Astrocyte (in vitro differentiated cells and primary cell): Measurements from ENCODE around the gene BUB1B. TPM values are rescaled to one million over a fixed set of nuclear protein-coding genes. Genes with fewer than 3 reads are reported as not detected.

ENCODE experiments used
- DNase-seq: peaks from one replicate; pipeline ENCODE4 v3.0.0-alpha.2; 2010; ENCODE audit warnings: low read depth
- FAIRE-seq: peaks from 2 replicates; lab custom pipeline; 2011; peaks lifted over from hg19 to GRCh38; lab: Jason Lieb, UNC
- H2AFZ ChIP-seq: 2 replicates; pipeline ENCODE4 v1.6.0; 2012; ENCODE audit warnings: low read depth, low read length, inconsistent platforms
- H3K27ac ChIP-seq: 2 replicates; pipeline ENCODE4 v1.5.1; 2011; ENCODE audit warnings: low read depth, low read length, inconsistent platforms
- H3K27me3 ChIP-seq: 2 replicates; pipeline ENCODE4 v1.6.0; 2011; ENCODE audit warnings: low read length, inconsistent platforms; ENCODE audit not compliant: insufficient read depth
- H3K36me3 ChIP-seq: 2 replicates; pipeline ENCODE4 v1.5.1; 2011; ENCODE audit warnings: low read length, inconsistent platforms; ENCODE audit not compliant: insufficient read depth
- H3K4me1 ChIP-seq: 2 replicates; pipeline ENCODE4 v1.5.1; 2011; ENCODE audit warnings: low read length, inconsistent platforms; ENCODE audit not compliant: insufficient read depth
- H3K4me2 ChIP-seq: 2 replicates; pipeline ENCODE4 v1.6.0; 2012; ENCODE audit warnings: low read length, inconsistent platforms
- H3K4me3 ChIP-seq: 2 replicates; pipeline ENCODE4 v1.5.1; 2011; ENCODE audit warnings: low read depth, mild to moderate bottlenecking, low read length, inconsistent platforms; ENCODE audit not compliant: insufficient read depth
- H3K79me2 ChIP-seq: 2 replicates; pipeline ENCODE4 v1.6.0; 2012; ENCODE audit warnings: mild to moderate bottlenecking, low read length, inconsistent platforms; ENCODE audit not compliant: insufficient read depth
- H3K9ac ChIP-seq: 2 replicates; pipeline ENCODE4 v1.6.0; 2012; ENCODE audit warnings: mild to moderate bottlenecking, low read length, inconsistent platforms
- H3K9me3 ChIP-seq: 2 replicates; pipeline ENCODE4 v1.5.1; 2012; ENCODE audit warnings: low read depth, mild to moderate bottlenecking, low read length, inconsistent platforms; ENCODE audit not compliant: insufficient read depth
- H4K20me1 ChIP-seq: 2 replicates; pipeline ENCODE4 v1.6.0; 2012; ENCODE audit warnings: low read length, inconsistent platforms; ENCODE audit not compliant: insufficient read depth
- H3K27ac Mint-ChIP-seq: one replicate; pipeline ENCODE4 v1.8.0; 2021; ENCODE audit warnings: mild to moderate bottlenecking, mixed read lengths; ENCODE audit not compliant: unreplicated experiment
- H3K27me3 Mint-ChIP-seq: one replicate; pipeline ENCODE4 v1.8.0; 2021; ENCODE audit warnings: low read depth, mixed read lengths; ENCODE audit not compliant: unreplicated experiment
- H3K36me3 Mint-ChIP-seq: one replicate; pipeline ENCODE4 v1.8.0; 2021; ENCODE audit warnings: low read depth, mixed read lengths; ENCODE audit not compliant: unreplicated experiment
- H3K4me1 Mint-ChIP-seq: one replicate; pipeline ENCODE4 v1.8.0; 2021; ENCODE audit warnings: low read depth, mixed read lengths; ENCODE audit not compliant: unreplicated experiment
- H3K4me3 Mint-ChIP-seq: one replicate; pipeline ENCODE4 v1.8.0; 2021; ENCODE audit warnings: mild to moderate bottlenecking, moderate library complexity, mixed read lengths; ENCODE audit not compliant: unreplicated experiment
- H3K9me3 Mint-ChIP-seq: one replicate; pipeline ENCODE4 v1.8.0; 2021; ENCODE audit warnings: mild to moderate bottlenecking, mixed read lengths; ENCODE audit not compliant: unreplicated experiment
- EZH2 ChIP-seq: IDR thresholded peaks from 2 replicates; pipeline ENCODE4 v1.6.1; 2012; ENCODE audit warnings: mild to moderate bottlenecking, low read length, inconsistent platforms; ENCODE audit not compliant: insufficient read depth
- total RNA-seq: library from RNA; stranded (reverse); gene quantifications from 2 replicates; pipeline ENCODE4 v1.2.1, GENCODE V29; 2021
- TF ChIP-seq, protein P1 (sequence below): IDR thresholded peaks from 2 replicates; pipeline ENCODE4 v1.5.1; 2011; ENCODE audit warnings: low read depth, mild to moderate bottlenecking, inconsistent platforms, low read length, moderate library complexity; ENCODE audit not compliant: insufficient read depth

Gene BUB1B
- total RNA-seq, 1 donor from 2014 or later: 5.2 TPM

DNA sequence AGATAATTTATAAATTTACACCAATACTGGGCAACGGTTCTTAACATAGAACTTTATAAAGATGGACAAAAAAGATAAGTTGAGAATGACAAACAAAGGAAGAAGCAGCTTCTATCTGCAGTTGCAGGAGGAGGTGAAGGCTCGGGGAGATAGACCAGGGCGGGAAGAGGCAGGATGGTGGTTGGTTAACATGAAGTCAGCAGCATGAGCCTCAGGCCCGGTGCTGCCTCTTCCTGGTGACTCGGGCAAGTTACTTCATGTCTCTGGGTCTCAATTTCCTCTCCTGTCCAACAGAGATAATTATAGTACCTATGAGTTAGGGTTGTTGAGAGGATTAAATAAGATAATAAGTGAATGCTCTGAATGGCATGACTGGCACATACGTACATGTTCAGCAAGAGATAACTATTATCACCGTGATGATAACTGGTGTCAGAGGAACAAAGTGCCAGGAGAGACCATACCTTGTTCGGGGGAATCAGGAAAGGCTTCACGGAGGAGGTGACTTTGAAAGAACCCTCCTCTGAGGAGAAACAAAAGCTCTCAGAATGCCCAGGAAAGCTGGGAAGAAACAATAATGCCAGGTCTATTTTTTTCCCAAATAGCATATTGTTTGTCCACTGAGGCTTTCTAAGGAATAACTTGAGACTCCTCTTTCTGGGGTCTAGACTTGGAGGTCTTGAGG lies 82.4 kb downstream of the BUB1B start:
- Histone ChIP-seq H3K4me1 (peaks cover 11% of the 10 kb centered on the region), H3K27me3 (no peaks in the 10 kb centered on the region), H3K36me3 (no peaks in the 10 kb centered on the region), H3K4me2 (no peak overlapping the region), H2AFZ (no peak overlapping the region), H3K27ac (no peak overlapping the region), H3K9ac (no peak overlapping the region), H3K79me2 (no peaks in the 10 kb centered on the region), H3K9me3 (no peaks in the 10 kb centered on the region), H3K4me3 (no peak overlapping the region), H4K20me1 (peaks cover 5% of the 10 kb centered on the region)
- peaks cover 37% of the 10 kb centered on the region for H3K27me3 Mint-ChIP-seq
- peaks cover 18% of the 10 kb centered on the region for H3K4me1 Mint-ChIP-seq
- DNase-seq (no peak), FAIRE-seq (no peak)
- H3K27ac Mint-ChIP-seq: no peak overlapping the region
- no peak overlapping the region for H3K4me3 Mint-ChIP-seq
- peaks cover 1% of the 10 kb centered on the region for H3K9me3 Mint-ChIP-seq
- peaks cover 3% of the 10 kb centered on the region for H3K36me3 Mint-ChIP-seq
- TF ChIP-seq, protein P1, sequence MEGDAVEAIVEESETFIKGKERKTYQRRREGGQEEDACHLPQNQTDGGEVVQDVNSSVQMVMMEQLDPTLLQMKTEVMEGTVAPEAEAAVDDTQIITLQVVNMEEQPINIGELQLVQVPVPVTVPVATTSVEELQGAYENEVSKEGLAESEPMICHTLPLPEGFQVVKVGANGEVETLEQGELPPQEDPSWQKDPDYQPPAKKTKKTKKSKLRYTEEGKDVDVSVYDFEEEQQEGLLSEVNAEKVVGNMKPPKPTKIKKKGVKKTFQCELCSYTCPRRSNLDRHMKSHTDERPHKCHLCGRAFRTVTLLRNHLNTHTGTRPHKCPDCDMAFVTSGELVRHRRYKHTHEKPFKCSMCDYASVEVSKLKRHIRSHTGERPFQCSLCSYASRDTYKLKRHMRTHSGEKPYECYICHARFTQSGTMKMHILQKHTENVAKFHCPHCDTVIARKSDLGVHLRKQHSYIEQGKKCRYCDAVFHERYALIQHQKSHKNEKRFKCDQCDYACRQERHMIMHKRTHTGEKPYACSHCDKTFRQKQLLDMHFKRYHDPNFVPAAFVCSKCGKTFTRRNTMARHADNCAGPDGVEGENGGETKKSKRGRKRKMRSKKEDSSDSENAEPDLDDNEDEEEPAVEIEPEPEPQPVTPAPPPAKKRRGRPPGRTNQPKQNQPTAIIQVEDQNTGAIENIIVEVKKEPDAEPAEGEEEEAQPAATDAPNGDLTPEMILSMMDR: no peak
- no peak for TF ChIP-seq EZH2

DNA sequence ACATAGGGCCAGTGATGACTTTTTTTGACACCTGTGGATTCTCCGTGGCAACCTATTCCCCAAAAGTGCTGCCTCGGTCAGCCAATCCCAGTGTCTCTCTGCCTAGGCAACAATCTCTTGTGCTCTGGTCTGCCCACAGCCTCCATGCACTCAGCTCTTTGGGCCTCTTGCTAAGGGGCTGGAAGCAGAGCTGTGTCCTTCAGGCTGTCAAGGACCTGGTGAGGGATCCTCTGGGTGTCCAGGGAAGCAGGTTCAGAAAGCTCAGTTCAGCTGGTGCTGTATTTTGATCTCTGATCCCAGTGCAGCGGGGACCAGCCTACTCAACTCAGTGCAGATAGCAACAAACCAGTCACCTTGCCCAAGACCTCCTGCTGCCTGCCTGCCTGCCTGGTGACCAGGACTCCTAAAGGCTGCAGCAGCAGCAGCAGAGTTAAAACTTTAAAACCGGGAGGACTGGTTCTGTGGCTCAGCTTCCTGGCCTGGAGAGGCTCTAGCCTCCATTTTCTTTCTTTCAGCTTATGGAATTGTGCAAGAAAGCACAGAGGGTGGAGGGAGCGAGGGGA lies 84.2 kb downstream of the BUB1B start:
- Histone ChIP-seq H3K27ac (no peak overlapping the region), H2AFZ (no peak overlapping the region), H3K79me2 (no peaks in the 10 kb centered on the region), H3K27me3 (no peaks in the 10 kb centered on the region), H4K20me1 (no peaks in the 10 kb centered on the region), H3K36me3 (no peaks in the 10 kb centered on the region), H3K4me2 (no peak overlapping the region), H3K9ac (no peak overlapping the region), H3K9me3 (no peaks in the 10 kb centered on the region), H3K4me3 (no peak overlapping the region), H3K4me1 (peaks cover 8% of the 10 kb centered on the region)
- no peak overlapping the region for H3K27ac Mint-ChIP-seq
- H3K4me3 Mint-ChIP-seq: no peak overlapping the region
- TF ChIP-seq, protein P1: no peak
- no peak for TF ChIP-seq EZH2
- FAIRE-seq (no peak), DNase-seq (no peak)
- H3K9me3 Mint-ChIP-seq: peaks cover 1% of the 10 kb centered on the region
- H3K27me3 Mint-ChIP-seq: peaks cover 33% of the 10 kb centered on the region
- H3K4me1 Mint-ChIP-seq: peaks cover 22% of the 10 kb centered on the region
- peaks cover 3% of the 10 kb centered on the region for H3K36me3 Mint-ChIP-seq
